Colonic mucosa (tissue), 4 donors: Measurements from ENCODE around the gene DNAH12. TPM values are rescaled to one million over a fixed set of nuclear protein-coding genes. Genes with fewer than 3 reads are reported as not detected.
"Not testable (repeated sequence)": the region's sequence is repeated elsewhere in the genome, so short reads cannot be mapped to it uniquely, and the experiment has no call there.

ENCODE experiments used
- DNase-seq: peaks from one replicate; pipeline ENCODE4 v3.0.0-alpha.2; 2020
- H3K27ac ChIP-seq: fragments of 200-600 bp; one replicate; pipeline ENCODE4 v1.8.0; 2021
- H3K27me3 ChIP-seq: fragments of 200-600 bp; one replicate; pipeline ENCODE4 v1.8.0; 2021
- H3K36me3 ChIP-seq: fragments of 200-600 bp; one replicate; pipeline ENCODE4 v1.8.0; 2021
- H3K4me1 ChIP-seq: fragments of 200-600 bp; one replicate; pipeline ENCODE4 v1.8.0; 2021; ENCODE audit warnings: mild to moderate bottlenecking
- H3K4me3 ChIP-seq: fragments of 200-600 bp; one replicate; pipeline ENCODE4 v1.8.0; 2021
- H3K9ac ChIP-seq, 2 donors: one replicate each; pipeline ENCODE4 v1.7.0; 2013; ENCODE audit warnings: control low read depth in 2 of 2, low read depth in 2 of 2, low read length in 2 of 2
- H3K9me3 ChIP-seq: fragments of 200-600 bp; one replicate; pipeline ENCODE4 v1.8.0; 2021
- intact Hi-C: fragments of 100-400 bp; cut with DNase I; formaldehyde crosslinking; loops from one replicate; pipeline ENCODE4 v1.14.1; 2022
- total RNA-seq, 2 donors: library from RNA; stranded (reverse); fragmentation: NEBNext Ultra II Directional in 1 of 2; extraction: Animal tissue kit (Norgen Biotek cat#: 25700) in 1 of 2; gene quantifications; one replicate each; pipeline ENCODE4 v1.2.1, GENCODE V29; 2021
- TF ChIP-seq, protein P1 (sequence below): fragments of 200-600 bp; IDR thresholded peaks from one replicate; pipeline ENCODE4 v1.8.0; 2022; ENCODE audit warnings: antibody characterized with exemption, mild to moderate bottlenecking
- donor health status: healthy.
- donor health status: DM: no; HTN: no; CAD: no.
- donor health status: DM: no; HTN: no; CAD: no.

Gene DNAH12
- total RNA-seq, 2 donors from 2014 or later = 0.02 to 0.05 TPM

DNA sequence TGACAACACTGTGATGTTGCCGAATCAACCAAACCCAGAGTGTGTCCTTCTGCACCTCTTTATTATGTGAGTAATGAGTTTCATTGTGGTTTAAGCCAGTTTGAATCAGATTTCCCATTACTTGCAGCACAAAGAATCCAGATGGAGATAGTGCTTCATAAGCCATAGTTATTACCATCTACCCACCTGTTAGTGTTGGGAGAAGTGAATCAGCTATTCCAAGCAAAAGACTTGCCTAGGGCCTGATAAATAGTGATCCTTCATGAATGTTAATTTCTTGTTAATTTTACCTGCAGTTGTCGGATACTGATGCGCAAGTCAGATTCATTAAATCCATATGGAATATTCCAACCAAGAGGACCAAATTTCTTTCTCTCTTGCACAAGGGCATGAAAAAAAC, 229.9 kb downstream of the DNAH12 start:
- DNase-seq = no peak
- Histone ChIP-seq H3K4me1 (no peaks in the 10 kb centered on the region), H3K36me3 (no peaks in the 10 kb centered on the region), H3K9ac (no peak overlapping the region), H3K27me3 (no peaks in the 10 kb centered on the region), H3K27ac (no peak overlapping the region), H3K4me3 (no peak overlapping the region), H3K9me3 (no peaks in the 10 kb centered on the region)
- TF ChIP-seq, protein P1, sequence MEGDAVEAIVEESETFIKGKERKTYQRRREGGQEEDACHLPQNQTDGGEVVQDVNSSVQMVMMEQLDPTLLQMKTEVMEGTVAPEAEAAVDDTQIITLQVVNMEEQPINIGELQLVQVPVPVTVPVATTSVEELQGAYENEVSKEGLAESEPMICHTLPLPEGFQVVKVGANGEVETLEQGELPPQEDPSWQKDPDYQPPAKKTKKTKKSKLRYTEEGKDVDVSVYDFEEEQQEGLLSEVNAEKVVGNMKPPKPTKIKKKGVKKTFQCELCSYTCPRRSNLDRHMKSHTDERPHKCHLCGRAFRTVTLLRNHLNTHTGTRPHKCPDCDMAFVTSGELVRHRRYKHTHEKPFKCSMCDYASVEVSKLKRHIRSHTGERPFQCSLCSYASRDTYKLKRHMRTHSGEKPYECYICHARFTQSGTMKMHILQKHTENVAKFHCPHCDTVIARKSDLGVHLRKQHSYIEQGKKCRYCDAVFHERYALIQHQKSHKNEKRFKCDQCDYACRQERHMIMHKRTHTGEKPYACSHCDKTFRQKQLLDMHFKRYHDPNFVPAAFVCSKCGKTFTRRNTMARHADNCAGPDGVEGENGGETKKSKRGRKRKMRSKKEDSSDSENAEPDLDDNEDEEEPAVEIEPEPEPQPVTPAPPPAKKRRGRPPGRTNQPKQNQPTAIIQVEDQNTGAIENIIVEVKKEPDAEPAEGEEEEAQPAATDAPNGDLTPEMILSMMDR = no peak
- intact Hi-C loops = no loop called here

DNA sequence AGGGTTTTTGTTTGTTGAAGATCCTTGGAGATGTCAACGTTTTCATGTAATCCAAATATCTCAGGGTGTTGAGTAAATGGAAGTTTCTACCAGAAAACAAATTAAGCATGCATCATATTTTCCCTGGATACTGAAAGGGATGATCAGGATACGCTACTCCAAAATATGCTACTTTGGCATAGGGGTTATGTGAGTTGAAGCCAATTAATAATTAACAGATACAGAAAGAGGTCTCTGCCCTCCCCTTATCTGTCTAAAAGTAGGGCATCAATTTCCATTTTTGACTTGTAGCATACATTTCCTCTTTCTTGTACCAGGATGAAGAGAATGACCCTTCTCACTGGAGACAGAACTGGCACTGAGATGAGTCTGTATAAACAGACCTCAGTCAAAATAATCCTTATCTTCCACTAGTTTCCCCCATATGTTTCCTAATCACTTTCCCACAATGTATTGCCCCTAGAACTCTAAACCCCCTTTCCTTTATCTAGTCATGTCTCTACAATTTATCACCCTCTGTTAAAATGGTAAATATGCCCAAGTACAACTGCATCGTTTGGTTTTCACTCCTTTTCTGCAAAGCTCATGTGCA, 234.3 kb downstream of the DNAH12 start:
- H3K9ac ChIP-seq = no peak overlapping the region

DNA sequence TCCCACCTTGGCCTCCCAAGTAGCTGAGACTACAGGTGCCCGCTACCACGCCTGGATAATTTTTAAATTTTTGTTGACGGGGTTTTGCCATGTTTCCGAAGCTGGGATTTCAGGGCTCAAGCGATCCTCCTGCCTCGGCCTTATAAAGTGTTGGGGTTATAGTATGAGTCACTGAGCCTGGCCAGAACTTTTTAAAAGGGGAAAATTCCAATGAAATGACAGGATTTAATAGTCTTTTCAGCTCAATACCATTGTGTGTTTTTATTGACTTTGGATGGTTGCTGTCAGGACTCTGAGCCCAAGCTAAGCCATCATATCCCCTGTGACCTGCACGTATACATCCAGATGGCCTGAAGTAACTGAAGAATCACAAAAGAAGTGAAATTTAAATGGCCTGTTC, 240.6 kb downstream of the DNAH12 start:
- H3K4me3 ChIP-seq, H3K27me3 ChIP-seq, H3K27ac ChIP-seq, DNase-seq, H3K9me3 ChIP-seq, H3K9ac ChIP-seq, H3K4me1 ChIP-seq, H3K36me3 ChIP-seq, intact Hi-C loops: not testable (repeated sequence)

More for the DNA sequence above, 234.3 kb downstream of the DNAH12 start:
- Histone ChIP-seq H3K36me3 (no peaks in the 10 kb centered on the region), H3K27me3 (no peaks in the 10 kb centered on the region), H3K4me3 (no peak overlapping the region), H3K9me3 (no peaks in the 10 kb centered on the region), H3K4me1 (no peaks in the 10 kb centered on the region), H3K27ac (no peak overlapping the region)
- DNase-seq = no peak
- intact Hi-C loops = no loop called here
- TF ChIP-seq, protein P1 = no peak

DNA sequence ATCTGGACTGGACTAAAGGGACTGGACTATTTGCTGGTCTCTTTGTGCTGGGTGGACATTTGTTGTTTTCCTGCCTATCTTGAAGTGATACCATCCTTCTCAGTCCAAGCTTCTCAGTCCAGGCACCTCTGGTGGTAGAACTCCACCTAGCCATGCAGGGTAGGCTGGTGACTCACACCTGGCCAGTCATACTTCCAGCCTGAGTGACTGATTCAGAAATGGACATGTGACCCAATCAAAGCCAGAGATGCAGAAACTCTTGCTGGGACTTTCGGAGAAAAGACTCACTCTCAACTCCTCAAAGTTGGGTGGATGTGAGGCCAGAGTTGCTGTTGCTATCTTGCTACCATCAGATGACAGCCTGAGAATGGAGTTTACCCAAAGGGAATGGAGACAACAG, 246.1 kb downstream of the DNAH12 start:
- TF ChIP-seq, protein P1 = no peak
- Histone ChIP-seq H3K36me3 (no peaks in the 10 kb centered on the region), H3K27me3 (no peaks in the 10 kb centered on the region), H3K4me1 (no peaks in the 10 kb centered on the region), H3K9ac (no peak overlapping the region), H3K4me3 (no peak overlapping the region), H3K27ac (no peak overlapping the region), H3K9me3 (no peaks in the 10 kb centered on the region)
- intact Hi-C loops = no loop called here
- DNase-seq = no peak

DNA sequence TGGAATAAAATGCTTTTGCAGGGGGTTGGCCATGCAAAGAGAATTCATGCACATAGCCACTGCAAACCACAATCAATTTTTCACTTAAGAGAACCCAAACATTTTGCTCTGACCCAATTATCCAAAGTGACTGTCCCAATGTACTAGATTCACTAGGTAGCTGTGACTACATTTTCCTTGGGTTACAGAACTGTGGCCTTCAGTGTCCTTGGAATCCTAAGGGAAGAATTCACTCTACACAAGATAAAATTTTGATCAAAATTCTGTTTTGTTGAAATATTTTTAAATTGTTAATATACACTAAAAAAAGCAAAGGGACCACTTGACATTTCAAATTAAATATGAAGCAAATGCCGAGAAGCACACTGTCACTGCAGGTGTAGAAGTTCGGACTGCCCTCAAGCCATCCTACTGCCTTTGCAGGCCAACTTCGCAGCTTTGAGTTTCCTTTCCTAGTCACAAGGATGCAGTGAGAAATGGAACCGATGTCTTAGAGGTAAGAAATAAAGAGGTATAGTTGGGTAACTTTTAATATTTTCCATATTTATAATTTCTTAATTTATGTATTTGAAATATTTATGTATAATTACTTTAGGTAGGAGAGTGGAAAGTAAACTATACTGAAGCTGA, 251.1 kb downstream of the DNAH12 start:
- H3K9me3 ChIP-seq = no peaks in the 10 kb centered on the region
- intact Hi-C loops = no loop called here
- no peaks in the 10 kb centered on the region for H3K4me1 ChIP-seq
- DNase-seq = no peak
- no peak overlapping the region for H3K9ac ChIP-seq
- no peak overlapping the region for H3K27ac ChIP-seq
- H3K36me3 ChIP-seq = no peaks in the 10 kb centered on the region
- H3K4me3 ChIP-seq = no peak overlapping the region
- TF ChIP-seq, protein P1 = no peak
- no peaks in the 10 kb centered on the region for H3K27me3 ChIP-seq

DNA sequence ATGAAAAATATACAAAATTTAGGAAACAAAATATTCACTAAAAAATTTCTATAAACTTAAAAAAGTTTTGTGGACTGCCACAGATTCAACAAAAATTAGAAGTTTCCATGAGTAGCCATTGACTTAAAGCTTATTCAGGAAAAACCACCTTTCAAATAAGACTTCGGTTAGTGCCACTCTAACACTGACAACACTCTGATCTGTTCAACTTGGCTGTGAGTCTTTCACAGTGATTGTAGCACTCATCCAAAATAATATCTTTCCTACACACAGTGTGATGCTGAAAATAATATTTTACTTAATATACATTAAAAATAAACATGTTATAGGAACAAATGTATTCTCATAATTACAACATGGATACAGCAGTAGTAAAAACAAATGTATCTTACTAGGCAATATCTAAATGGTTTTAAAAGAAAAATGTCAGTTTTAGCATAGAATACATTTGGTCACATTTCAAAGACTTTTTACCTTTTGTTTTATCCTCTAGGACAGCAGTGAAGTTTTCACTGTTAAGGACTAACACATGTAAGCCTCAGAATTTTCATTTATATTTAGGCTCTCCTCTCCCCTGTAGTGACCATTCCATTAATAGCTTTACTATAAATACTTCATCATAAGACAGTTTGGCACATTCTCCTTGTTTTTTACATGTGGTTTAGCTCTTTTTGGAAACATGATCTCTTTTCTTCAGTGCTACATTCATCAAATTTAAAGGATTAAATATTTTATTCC, 251.8 kb downstream of the DNAH12 start, which contains the start of gene ASB14:
ASB14 (minus strand) TSS at position 527 of the 738 bp plus-strand sequence. CDS start 652 bp downstream, outside the sequence.
- Histone ChIP-seq H3K27me3 (no peaks in the 10 kb centered on the region), H3K36me3 (no peaks in the 10 kb centered on the region), H3K4me3 (no peak within 1 kb of the TSS), H3K9me3 (no peaks in the 10 kb centered on the region), H3K4me1 (no peaks in the 10 kb centered on the region), H3K27ac (no peak within 1 kb of the TSS), H3K9ac (no peak within 1 kb of the TSS)
- DNase-seq = no peak
- intact Hi-C loops = no loop called here
- TF ChIP-seq, protein P1 = no peak
